Stimulated activated CD8-positive, alpha-beta memory T cell treated with anti-CD3 and anti-CD28 coated beads, Interleukin-2, amount 100 ng/mL, for 48 hours (primary cell): ENCODE results near the gene ZNF341.
A peak's percentile ranks its signal among the peaks of the same experiment; 100 is the strongest.

Experiments used
- DNase-seq, 2 donors: peaks; one replicate each; pipeline ENCODE4 v3.0.0-alpha.2; 2020; ENCODE audit warnings: low read depth in 2 of 2

ZNF341 gene

DNA sequence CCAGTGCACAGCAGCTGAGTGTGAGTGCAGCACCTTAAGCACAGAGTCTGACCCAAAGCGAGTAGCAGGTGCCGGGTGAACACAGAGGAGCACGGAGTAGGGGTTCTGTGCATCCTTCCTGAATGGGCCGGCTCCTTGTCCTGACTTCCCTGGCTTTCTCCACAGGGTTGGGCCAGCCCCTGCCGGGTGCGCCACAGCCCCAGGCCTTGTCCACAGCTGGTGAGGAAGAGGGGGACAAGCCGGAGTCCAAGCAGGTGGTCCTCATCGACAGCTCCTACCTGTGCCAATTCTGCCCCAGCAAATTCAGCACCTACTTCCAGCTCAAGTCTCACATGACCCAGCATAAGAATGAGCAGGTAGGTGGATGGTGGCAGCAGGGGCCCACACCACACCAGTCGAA is 34.9 kb downstream of the ZNF341 start:
- DNase-seq = no peak

DNA sequence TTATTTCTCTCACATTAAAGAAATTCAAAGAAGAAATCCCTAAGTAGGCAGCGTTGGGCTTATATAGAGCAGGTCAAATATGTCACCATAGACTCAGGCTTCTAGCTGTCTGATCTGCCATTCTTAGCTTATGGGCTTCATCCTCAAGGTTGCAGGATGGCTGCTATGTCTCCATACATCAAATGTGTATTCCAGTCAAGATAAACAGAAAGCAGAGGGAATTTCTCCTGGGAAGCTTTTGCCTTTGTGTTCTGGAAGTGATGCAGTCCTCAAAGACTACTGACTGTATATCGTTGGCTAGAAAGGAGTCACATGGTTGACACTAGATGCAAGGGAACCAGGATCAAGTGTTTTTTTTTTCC is 36.0 kb downstream of the ZNF341 start:
- DNase-seq = no peak

DNA sequence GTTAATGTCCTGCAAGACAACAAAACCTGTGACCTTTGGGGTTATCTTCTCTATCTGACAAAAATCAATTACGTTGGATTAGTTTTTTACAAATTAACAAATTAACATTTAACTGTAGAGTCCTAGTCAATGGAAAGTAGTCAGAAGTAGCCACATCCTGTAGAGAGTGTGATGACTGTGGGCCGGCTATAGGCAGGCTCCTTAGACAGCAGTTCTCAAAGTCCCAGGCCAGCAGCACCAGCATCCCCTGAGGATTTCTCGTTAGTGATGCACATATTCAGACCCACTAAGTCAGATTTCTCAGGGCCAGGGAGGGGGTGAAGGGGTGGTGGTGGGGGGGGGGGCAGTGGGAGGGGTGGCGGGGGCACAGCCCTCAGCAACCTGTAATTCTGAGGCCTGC is 37.2 kb downstream of the ZNF341 start:
- no peak for DNase-seq

DNA sequence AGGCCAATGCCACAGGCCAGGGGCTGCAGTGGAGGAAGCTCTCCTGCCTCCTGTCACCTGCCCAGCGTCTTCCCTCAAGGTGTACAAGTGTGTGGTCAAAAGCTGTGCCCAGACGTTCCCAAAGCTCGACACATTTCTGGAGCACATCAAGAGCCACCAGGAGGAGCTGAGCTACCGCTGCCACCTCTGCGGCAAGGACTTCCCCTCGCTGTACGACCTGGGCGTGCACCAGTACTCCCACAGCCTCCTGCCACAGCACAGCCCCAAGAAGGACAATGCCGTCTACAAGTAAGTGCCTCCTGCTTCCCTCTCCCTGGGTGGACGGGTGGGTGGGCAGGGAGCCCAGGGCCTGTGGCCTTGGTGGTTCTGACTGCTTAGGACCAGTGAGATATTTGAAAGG is 38.2 kb downstream of the ZNF341 start:
- DNase-seq = no peak

DNA sequence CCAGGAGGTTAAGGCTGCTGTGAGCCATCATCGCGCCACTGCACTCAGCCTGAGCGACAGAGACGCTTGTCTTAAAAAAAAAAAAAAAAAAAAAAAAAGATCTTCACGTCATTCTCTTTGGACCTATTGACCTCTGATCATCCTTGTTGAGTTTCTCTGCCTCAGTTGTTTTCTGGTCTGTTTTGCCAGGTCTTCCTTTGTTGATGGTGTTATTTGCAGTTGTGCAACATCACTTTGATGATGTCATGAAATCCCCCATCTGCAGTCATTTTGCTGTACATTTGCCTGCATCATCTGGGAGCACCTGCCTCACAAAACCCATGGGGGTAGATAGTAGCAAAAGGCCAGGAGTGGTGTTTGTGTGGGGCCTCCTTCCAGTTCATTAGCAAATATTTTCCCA is 40.1 kb downstream of the ZNF341 start:
- no peak for DNase-seq

DNA sequence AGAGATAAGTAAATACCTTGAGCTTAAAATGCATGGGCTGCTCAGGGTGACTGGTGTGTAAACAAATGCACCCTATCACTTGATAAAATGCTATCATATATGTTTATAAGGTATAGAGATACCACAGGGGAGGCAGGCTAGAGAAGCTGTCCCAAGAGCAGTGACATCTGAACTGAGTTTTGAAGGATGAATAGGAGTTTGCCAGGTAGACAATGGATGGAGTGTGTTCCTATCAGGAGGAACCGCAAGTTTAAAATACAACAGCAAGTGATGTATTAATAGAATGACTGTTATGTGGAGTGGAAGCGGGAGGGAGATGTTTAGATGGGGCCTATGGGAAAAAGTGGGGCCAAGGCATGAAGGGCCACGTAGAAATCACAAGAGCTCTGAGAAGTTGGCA is 40.6 kb downstream of the ZNF341 start:
- no peak for DNase-seq

DNA sequence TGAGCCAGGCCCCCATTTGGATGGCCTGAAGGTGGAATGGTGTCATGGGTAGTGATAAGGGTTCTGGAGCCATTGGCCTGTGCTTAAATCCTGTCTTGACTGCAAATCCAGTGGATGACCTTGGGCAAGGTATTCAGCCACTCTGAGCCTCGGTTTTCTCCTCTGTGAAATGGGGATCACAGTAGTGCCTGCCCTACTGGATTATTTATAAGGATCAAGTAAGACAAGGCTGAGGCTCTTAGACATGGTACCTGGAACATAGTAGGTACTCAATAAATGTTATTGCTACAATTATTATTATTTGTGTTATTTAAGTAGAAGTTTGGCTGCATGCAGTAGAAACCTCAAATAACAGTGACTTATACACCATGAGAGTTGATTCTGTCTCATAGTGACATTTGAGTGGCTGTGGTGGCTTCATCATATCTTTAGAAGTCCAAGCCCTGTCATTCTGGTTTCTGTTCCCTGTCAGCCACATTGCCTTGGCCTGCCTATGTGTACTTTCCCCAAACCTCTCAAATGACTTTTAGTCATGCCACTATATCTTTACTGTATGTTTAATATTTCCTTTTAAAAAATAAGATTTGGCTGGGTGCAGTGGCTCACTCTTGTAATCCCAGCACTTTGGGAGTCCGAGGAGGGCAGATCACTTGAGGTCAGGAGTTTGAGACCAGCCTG is 41.8 kb downstream of the ZNF341 start:
- no peak for DNase-seq

DNA sequence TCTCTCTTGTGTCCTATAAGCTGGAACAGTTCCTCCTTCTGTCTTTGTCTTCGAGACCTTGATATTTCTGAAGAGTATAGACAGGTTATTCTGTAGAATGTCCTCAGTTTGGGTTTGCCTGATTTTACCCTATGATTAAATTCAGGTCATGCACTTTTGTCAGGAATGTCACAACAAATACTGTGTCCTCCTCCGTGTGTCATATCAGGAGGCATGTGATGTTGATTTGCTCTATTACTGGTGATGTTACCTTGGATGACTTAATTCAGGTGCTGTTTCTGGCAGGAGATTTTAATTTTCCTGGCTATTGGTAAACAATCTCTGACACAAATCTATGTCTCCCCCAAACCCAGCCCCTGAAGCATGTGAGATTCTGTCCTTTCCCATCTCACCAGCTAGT is 46.0 kb downstream of the ZNF341 start:
- DNase-seq = no peak

DNA sequence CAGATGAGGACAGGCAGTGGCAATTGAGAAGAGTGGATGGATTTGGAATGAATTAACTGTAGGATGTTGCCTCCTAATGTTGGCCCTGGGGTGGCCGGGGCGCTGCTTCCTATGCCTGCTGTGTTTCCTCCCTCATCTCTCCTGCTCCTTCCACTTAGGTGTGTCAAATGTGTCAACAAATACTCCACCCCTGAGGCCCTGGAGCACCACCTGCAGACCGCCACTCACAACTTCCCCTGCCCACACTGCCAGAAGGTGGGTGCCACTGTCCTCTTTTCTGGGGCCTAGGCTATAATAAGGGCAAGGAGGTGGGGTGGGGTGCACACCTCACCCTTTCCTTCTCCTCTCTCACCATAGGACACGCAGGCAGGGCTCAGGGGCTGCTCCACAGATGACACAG is 49.3 kb downstream of the ZNF341 start:
- DNase-seq = no peak

DNA sequence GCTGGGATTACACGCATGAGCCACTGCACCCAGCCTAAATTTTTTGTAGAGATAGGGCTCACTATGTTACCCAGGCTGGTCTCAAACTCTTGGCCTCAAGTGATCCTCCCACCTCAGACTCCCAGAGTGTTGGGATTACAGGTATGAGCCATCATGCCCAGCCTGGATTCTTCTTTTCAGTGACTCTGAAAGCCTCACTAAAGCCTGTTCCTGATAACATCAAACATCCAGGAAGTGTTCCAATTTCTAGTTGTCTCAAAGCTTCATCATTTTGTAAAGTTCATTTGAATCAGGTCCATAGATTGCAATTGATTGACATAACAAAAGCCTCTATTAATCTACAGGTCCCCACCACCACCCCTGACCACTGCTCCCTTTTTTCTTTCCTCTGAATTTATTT is 50.1 kb downstream of the ZNF341 start:
- DNase-seq = no peak

DNA sequence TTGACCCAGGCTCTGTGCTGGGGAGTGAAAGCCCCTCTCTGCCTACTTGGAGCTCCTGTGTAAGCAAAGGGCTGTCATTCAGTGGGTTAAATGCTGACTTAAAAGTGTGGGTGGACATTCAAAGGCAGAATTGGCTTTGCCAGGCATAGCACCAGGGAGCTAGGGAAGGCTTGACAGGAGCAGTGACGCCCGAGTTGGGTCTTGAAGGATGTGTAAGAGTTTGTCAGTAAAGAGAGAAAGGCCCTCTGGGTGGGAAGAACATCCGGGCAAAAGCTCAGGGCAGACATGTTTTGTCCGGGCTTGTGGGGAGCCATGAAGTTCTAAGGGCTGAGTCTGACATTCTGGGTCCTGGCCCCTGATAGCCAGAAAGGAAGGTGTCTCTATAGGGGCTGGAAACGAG is 51.5 kb downstream of the ZNF341 start:
- no peak for DNase-seq

DNA sequence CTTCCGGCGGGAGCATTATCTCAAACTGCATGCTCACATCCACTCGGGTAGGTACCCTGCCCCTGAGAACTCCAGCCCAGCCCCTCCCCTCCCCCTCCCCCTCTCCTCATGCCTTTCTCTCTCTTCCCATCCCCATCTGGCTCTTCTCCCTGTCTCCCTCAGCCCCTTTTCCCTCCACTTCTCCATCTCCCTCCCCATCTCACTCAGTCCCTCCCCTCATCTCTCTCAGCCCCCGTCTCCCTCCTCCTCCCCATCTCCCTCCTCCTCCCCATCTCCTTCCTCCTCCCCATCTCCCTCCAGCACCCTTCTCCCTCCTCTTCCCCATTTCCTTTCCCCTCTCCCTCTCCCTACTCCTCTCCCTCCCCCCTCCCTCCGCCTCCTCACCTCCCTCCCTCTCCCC is 52.0 kb downstream of the ZNF341 start:
- DNase-seq = no peak

DNA sequence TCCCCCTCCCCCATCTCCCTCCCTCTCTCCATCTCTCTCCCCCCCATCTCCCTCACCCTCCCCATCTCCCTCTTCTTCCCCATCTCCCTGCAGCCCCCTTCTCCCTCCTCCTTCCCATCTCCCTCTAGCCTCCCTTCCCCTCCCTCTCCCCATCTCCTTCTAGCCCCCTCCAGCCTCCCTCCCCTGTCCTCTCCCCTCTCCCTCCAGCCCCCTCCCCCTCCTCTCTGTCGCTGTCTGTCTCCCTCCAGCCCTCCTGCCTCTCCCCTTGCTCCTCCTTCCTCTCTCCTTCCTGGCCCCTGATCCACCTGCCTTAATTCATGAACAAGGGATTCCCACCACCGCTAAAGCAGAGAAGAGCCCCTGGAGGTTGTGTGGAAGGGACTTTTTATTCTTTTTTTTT is 52.4 kb downstream of the ZNF341 start:
- no peak for DNase-seq

DNA sequence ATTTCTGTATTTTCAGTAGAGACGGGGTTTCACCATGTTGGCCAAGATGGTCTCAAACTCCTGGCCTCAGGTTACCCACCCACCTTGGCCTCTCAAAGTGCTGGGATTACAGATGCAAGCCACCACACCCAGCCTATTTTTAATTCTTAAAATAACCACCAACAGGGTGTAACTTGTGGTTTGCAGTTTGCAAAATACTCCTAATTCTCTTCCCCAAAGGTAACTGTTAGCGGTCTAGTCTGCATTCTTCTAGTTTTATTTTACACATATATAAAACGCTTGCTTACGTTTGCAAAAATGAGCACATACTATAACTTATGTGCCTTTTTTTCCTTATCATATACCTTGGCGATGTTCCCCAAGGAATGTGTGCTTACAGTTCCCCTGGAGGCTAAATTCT is 53.7 kb downstream of the ZNF341 start:
- DNase-seq = no peak

DNA sequence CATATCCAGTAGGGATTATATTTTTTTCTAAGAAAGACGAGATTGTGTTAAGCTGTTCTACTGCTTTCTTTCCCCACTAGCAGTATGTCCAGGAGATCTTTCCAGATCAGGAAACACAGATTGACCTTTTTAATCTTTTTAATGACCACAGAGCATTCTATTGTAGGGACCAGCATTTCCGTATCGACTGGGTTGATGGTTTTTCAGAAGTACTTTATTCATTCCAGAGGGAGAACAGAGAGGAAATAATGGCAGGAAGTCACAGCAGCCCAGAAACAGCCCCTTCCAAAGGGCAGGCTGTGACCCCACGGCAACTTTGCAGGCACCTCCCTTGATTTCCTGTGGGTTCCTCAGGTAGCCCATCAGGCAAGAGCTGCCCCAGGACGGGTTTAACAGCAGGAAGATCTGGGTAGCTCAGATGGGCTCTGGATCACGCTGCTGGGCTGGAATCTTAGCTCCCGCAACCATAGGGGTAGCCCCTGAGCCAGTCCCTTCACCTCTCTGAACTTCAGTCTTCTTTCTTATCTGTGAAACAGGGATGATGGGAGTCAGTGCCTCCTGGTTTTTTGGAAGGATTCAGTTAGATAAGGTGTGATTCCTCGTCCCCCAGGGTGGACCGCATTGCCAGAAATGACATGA is 55.6 kb downstream of the ZNF341 start:
- no peak for DNase-seq

DNA sequence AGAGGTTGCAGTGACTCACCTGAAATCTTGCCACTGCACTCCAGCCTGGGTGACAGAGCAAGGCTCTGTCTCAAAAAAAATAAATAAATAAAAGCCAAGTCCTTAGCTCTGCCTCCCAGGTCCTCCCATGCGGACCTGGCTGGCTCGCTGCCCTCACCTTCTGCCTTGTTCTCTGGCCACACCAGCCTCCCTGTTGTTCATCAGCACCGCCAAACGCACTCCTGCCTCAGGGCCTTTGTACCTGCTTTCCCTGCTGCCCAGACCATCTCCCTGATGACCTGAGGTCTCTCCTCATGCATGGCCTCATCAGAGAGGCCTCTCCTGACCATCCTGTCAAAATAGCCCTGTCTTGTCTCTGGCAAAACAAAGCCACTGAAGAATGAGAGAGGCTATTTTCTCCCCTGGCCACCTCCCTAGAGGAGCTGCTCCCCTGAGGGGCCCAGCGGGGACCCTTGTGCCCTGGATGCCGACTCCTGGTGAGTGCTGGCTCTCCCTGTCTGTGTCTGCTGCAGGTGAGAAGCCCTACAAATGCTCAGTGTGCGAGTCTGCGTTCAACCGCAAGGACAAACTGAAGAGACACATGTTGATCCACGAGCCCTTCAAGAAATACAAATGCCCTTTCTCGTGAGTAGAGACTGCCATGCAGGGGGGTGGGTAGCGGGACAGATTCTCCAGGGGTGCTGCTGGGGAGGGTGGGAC is 56.7 kb downstream of the ZNF341 start:
- DNase-seq = no peak

DNA sequence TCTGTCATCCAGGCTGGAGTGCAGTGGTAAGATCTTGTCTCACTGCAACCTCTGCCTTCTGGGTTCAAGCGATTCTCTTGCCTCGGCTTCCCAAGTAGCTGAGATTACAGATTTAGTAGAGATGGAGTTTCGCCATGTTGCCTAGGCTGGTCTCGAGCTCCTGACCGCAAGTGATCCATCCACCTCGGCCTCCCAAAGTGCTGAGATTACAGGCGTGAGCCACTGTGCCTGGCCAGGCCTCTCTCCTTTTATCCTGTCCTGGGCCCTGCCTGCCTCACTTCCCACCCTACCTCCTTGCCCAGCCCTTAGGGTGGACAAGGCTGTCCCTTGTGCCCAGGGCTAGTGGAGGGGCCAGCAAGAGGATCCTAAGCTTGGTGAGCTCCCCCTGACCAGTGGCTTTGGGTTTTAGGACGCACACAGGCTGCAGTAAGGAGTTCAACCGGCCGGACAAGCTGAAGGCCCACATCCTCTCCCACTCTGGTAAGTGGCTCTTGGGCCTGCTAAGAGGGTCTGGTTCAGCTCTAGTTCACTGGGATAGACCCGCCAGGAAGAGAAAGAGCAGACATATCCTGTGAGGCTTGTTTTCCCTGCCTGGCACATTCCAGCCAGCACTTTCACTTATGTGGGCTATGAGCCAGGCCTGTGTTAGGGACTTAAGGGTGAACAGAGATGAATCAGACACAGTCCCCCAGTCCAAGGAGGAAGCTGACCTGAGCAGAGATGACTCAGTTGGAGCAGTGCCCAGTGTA is 57.5 kb downstream of the ZNF341 start:
- no peak for DNase-seq

DNA sequence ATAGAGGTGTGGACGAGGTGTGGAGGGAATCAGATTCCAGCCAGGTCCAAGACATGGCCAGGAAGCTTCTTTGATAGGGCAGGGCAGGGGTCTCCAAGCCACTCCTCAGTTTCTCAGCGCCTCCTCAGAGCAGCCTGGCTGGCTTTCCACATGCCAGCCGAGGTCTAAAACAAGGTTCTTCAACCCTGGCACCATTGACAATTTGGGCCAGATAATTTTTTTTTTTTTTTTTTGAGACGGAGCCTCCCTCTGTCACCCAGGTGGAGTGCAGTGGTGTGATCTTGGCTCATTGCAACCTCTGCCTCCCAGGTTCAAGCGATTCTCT is 58.0 kb downstream of the ZNF341 start:
- no peak for DNase-seq

DNA sequence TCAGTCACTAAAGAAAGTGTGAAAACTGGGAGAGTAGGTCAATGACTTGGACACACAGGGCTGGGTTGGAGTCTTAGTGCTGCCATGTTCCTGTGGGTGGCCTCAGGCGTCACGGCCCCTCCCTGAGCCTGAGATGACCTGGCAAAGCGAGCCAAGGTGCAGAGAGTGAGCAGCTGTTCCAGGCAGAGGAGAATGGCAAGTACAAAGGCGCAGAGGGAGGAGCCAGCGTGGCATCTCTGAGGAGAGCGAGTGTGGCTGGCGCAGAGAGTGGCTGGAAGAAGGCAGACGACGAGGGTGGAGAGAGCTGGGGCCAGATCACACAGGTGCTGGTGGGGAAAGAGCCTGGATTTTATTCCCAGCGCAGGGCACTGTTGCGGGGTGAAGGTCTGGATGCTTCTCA is 58.8 kb downstream of the ZNF341 start:
- no peak for DNase-seq

DNA sequence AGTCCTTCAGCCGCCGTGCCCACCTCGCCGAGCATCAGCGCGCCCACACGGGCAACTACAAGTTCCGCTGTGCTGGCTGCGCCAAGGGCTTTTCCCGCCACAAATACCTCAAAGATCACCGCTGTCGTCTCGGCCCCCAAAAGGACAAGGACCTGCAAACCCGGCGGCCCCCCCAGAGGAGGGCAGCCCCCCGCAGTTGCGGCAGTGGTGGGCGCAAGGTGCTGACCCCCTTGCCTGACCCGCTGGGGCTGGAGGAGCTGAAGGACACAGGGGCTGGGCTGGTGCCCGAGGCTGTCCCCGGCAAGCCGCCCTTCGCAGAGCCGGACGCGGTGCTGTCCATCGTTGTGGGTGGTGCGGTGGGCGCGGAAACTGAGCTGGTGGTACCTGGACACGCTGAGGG is 59.2 kb downstream of the ZNF341 start:
- no peak for DNase-seq

DNA sequence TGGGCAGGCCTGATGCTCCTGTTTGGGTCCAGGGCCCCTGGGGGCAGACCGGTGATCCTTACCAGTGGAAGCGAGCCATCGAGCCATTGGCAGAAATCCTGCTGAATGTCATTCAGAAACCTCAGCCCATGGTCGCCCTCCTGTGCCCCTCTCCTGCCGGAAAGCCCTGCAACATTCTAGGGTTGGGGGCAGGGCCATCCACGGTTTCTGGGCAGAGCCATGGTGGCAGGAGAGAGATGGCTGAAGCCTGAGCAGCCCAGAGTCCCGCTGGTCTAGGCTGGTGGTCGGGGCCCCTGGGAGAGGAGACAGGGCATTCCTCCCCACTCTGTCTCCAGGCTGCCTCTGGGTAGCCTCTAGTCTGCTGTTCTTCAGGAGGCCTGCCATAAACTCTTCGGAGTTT is 59.7 kb downstream of the ZNF341 start:
- DNase-seq = no peak

DNA sequence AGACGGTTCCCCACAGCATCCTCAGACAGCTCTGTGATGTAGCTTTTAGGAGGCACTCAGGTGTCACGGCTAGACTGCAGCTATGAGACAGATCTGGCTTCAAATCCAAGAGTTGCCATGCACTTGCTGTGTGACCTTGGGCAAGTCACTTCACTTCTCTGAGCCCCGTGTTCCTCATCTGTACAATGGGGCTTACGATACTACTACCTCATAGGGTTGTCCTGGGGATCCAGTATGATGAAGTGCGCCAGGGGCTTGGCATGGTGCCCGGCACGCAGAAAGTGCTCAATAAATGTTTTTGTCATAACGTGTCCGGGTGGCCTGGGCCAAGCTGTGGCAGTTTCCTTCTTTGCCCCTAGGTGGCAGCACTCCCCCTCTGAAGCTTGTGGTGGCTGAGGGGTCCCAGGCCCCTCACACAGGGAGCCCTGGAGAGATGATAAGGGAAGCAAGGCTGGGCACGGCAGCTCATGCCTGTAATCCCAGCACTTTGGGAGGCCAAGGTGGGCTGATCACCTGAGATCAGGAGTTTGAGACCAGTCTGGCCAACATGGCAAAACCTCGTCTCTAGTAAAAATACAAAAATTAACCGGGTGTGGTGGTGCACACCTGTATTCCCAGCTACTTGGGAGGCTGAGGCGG is 60.3 kb downstream of the ZNF341 start:
- peak in 1 of 2 donors; percentile 33 for DNase-seq
